Measurements from ENCODE around the gene THSD4.

- TF ChIP-seq CTCF (conservative IDR thresholded peaks at IDR 0.05; ENCODE audit: low read depth, low read length) (peak; percentile 65), POLR2A (IDR thresholded peaks at IDR 0.05; ENCODE audit: low read depth, low read length) (no peak), RAD21 (IDR thresholded peaks at IDR 0.05; ENCODE audit: low read length) (peak; percentile 62), RFX5 (IDR thresholded peaks at IDR 0.05; ENCODE audit: low read depth, low read length) (no peak), MXI1 (IDR thresholded peaks at IDR 0.05; ENCODE audit: borderline replicate concordance, low read depth, low read length) (no peak), CEBPB (IDR thresholded peaks at IDR 0.05; ENCODE audit: low read depth, low read length) (peak; percentile 10; the same call in 1 of the 2 replicates)
Observed at GRCh38 chr15:71752604-71753289, 637.5 kb downstream of the THSD4 start.

All from IMR-90 (cell line).